Body of pancreas (tissue), 4 donors: Measurements from ENCODE around the gene PDE11A.

ENCODE experiments used
- POLR2A ChIP-seq, 3 donors: fragments of 450-650 bp; IDR thresholded peaks; one replicate each; pipeline ENCODE4 v1.6.1; 2016; ENCODE audit warnings: antibody characterized with exemption in 3 of 3, mild to moderate bottlenecking in 2 of 3
- TF ChIP-seq, protein P1 (sequence below), 7 experiments: fragments of 450-650 bp in 4 of 7; fragments of 200-600 bp in 3 of 7; sonication (generic) in 3 of 7; IDR thresholded peaks; one replicate each; pipeline ENCODE4 v1.5.1; 2016 to 2019; ENCODE audit warnings: antibody characterized with exemption in 7 of 7

DNA sequence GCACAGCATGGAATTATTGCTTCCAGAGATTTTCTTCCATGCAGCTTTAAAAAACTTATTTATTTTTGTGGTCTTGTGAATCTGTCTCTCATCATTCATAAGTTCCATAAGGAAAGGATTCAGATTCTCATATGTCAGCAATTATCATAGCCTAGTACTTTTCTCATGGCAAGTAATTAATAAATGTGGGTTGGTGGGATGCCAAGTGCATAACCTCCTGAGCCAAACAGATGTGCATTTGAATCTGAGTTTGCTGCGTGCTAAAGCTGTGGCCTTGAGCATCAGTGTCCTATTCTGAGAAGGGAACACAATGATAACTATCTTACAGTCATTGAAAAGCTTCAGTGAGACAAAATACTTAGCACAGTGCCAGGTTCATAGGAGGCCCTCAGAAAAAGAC, 331.9 kb downstream of the PDE11A start:
- TF ChIP-seq, protein P1, sequence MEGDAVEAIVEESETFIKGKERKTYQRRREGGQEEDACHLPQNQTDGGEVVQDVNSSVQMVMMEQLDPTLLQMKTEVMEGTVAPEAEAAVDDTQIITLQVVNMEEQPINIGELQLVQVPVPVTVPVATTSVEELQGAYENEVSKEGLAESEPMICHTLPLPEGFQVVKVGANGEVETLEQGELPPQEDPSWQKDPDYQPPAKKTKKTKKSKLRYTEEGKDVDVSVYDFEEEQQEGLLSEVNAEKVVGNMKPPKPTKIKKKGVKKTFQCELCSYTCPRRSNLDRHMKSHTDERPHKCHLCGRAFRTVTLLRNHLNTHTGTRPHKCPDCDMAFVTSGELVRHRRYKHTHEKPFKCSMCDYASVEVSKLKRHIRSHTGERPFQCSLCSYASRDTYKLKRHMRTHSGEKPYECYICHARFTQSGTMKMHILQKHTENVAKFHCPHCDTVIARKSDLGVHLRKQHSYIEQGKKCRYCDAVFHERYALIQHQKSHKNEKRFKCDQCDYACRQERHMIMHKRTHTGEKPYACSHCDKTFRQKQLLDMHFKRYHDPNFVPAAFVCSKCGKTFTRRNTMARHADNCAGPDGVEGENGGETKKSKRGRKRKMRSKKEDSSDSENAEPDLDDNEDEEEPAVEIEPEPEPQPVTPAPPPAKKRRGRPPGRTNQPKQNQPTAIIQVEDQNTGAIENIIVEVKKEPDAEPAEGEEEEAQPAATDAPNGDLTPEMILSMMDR (IDR thresholded peaks at IDR 0.05), result no peak
- TF ChIP-seq POLR2A (IDR thresholded peaks at IDR 0.05), result no peak
